PC-3 (cell line): ENCODE data around the gene SIL1. TPM values are rescaled to one million over a fixed set of nuclear protein-coding genes. Genes with fewer than 3 reads are reported as not detected.
A peak's percentile ranks its signal among the peaks of the same experiment; 100 is the strongest.

Experiments
- ATAC-seq: fragments of 200-7000 bp; cut with Tn5 transposase; 2 replicates; pipeline ENCODE4 v1.9.1; 2020; ENCODE audit warnings: mild to moderate bottlenecking, moderate library complexity
- BruUV-seq: library from RNA; stranded (reverse); fragments of 400-500 nt; replicated peaks from 2 replicates; lab custom pipeline; 2021; lab: Mats Ljungman, UMichigan
- CTCF ChIA-PET: fragments of 300-600 bp; sonication (Branson Sonifier 250); formaldehyde crosslinking; loops from one replicate; lab custom pipeline; 2022; ENCODE audit warnings: antibody characterized with exemption; lab: Charles Lee
- POLR2A ChIA-PET: fragments of 300-600 bp; sonication (Branson Sonifier 250); formaldehyde crosslinking; loops from one replicate; lab custom pipeline; 2022; ENCODE audit warnings: antibody characterized with exemption; ENCODE audit not compliant: unreplicated experiment; lab: Charles Lee
- DNase-seq: peaks from one replicate; pipeline ENCODE4 v3.0.0-alpha.2; 2015
- H2AFZ ChIP-seq: fragments of 300-600 bp; sonication (generic); 2 replicates; pipeline ENCODE4 v1.6.0; 2016; ENCODE audit warnings: antibody characterized with exemption, low read length
- H3F3A ChIP-seq: fragments of 300-600 bp; sonication (generic); one replicate; pipeline ENCODE4 v1.6.0; 2017; ENCODE audit warnings: antibody characterized with exemption, low read length, control low read depth, mild to moderate bottlenecking; ENCODE audit not compliant: unreplicated experiment
- H3K27ac ChIP-seq: fragments of 300-600 bp; sonication (generic); 2 replicates; pipeline ENCODE4 v1.5.1; 2016; ENCODE audit warnings: mild to moderate bottlenecking, low read length
- H3K27me3 ChIP-seq: fragments of 300-600 bp; sonication (generic); 2 replicates; pipeline ENCODE4 v1.6.1; 2016; ENCODE audit warnings: low read length, mixed read lengths
- H3K36me3 ChIP-seq: fragments of 300-600 bp; sonication (generic); 2 replicates; pipeline ENCODE4 v1.6.1; 2016; ENCODE audit warnings: low read depth, mixed run types, low read length, mixed read lengths
- H3K4me1 ChIP-seq: fragments of 300-600 bp; sonication (generic); 2 replicates; pipeline ENCODE4 v1.5.1; 2016; ENCODE audit warnings: low read length; ENCODE audit not compliant: insufficient read depth
- H3K4me2 ChIP-seq: fragments of 300-600 bp; sonication (generic); 2 replicates; pipeline ENCODE4 v1.6.0; 2016; ENCODE audit warnings: low read length
- H3K4me3 ChIP-seq: fragments of 300-600 bp; sonication (generic); 2 replicates; pipeline ENCODE4 v1.5.1; 2016; ENCODE audit warnings: mild to moderate bottlenecking, low read length, mixed read lengths
- H3K79me2 ChIP-seq: fragments of 300-600 bp; sonication (generic); 2 replicates; pipeline ENCODE4 v1.6.1; 2017; ENCODE audit warnings: low read length, mixed read lengths
- H3K9ac ChIP-seq: fragments of 300-600 bp; sonication (generic); 2 replicates; pipeline ENCODE4 v1.6.0; 2016; ENCODE audit warnings: mild to moderate bottlenecking, low read length
- H3K9me2 ChIP-seq: fragments of 300-600 bp; sonication (generic); replicated peaks from 2 replicates; pipeline ENCODE4 v1.6.1; 2016; ENCODE audit warnings: mixed run types, low read length, mixed read lengths
- H3K9me3 ChIP-seq: fragments of 300-600 bp; sonication (generic); 2 replicates; pipeline ENCODE4 v1.6.1; 2016; ENCODE audit warnings: low read length, mixed read lengths
- H4K20me1 ChIP-seq: fragments of 300-600 bp; sonication (generic); 2 replicates; pipeline ENCODE4 v1.6.1; 2016; ENCODE audit warnings: low read length, mixed read lengths
- EZH2 ChIP-seq: fragments of 300-600 bp; sonication (generic); IDR thresholded peaks from one replicate; pipeline ENCODE4 v1.6.1; 2017; ENCODE audit warnings: antibody characterized with exemption, mild to moderate bottlenecking, low read length; ENCODE audit not compliant: unreplicated experiment
- EZH2phosphoT487 ChIP-seq: fragments of 300-600 bp; sonication (generic); IDR thresholded peaks from 2 replicates; pipeline ENCODE4 v1.6.1; 2018; ENCODE audit warnings: mild to moderate bottlenecking, antibody characterized with exemption, low read length, borderline replicate concordance
- intact Hi-C: fragments of 100-400 bp; cut with micrococcal nuclease; formaldehyde crosslinking; loops from 2 replicates; pipeline ENCODE4 v1.9.0; 2023
- total RNA-seq: library from RNA; depleted of rRNA; stranded (reverse); fragments of >200 nt; gene quantifications from 2 replicates; pipeline ENCODE4 v1.2.3, GENCODE V29; 2014
- TF ChIP-seq, protein P1 (sequence below): fragments of 300-600 bp; sonication (generic); conservative IDR thresholded peaks from 2 replicates; pipeline ENCODE4 v1.5.1; 2017; ENCODE audit warnings: antibody characterized with exemption, low read depth, mild to moderate bottlenecking, low read length

The SIL1 gene
- total RNA-seq, 1 experiment from 2014 or later, result 7.9 TPM

DNA sequence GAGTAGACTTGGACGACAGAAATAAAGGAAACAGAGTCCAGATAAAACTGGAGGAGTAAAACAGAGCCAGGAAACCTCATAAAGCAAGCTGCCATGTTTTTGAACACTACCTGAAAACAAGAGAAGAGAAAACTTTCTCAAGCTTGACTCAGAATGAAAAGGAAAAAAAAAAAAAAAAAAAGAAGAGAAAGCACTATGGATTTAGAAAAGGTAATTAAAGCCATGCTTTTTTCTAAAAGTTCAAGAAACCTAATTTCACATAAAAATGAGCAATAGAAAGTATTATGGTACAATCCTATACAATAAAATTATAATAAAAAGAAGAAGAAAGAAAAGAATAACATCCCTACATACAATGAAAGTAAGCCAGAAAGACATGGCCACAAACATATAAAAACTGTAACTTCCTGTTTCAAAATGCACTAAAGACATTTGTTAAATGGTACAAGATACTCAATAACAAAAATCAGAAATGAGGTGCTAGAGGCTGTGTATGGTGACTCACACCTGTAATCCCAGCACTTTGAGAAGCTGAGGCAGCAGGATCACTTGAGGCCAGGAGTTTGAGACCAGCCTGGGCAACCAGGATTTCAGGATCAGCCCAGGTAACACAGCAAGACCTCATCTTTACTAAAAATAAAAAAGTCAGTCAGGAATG, 129.5 kb downstream of the SIL1 start:
- Histone ChIP-seq H4K20me1 (no peaks in the 10 kb centered on the region), H3K27ac (no peak overlapping the region), H3K36me3 (no peaks in the 10 kb centered on the region), H3K9me3 (no peaks in the 10 kb centered on the region), H3K27me3 (no peaks in the 10 kb centered on the region), H2AFZ (no peak overlapping the region), H3F3A (no peaks in the 10 kb centered on the region), H3K9ac (no peak overlapping the region), H3K4me1 (peaks cover 18% of the 10 kb centered on the region), H3K9me2 (no peaks in the 10 kb centered on the region), H3K4me3 (no peak overlapping the region), H3K79me2 (no peaks in the 10 kb centered on the region), H3K4me2 (no peak overlapping the region)
- DNase-seq, result no peak
- no peak for ATAC-seq
- ChIA-PET CTCF (no interaction called here), POLR2A (no interaction called here)
- TF ChIP-seq, protein P1, sequence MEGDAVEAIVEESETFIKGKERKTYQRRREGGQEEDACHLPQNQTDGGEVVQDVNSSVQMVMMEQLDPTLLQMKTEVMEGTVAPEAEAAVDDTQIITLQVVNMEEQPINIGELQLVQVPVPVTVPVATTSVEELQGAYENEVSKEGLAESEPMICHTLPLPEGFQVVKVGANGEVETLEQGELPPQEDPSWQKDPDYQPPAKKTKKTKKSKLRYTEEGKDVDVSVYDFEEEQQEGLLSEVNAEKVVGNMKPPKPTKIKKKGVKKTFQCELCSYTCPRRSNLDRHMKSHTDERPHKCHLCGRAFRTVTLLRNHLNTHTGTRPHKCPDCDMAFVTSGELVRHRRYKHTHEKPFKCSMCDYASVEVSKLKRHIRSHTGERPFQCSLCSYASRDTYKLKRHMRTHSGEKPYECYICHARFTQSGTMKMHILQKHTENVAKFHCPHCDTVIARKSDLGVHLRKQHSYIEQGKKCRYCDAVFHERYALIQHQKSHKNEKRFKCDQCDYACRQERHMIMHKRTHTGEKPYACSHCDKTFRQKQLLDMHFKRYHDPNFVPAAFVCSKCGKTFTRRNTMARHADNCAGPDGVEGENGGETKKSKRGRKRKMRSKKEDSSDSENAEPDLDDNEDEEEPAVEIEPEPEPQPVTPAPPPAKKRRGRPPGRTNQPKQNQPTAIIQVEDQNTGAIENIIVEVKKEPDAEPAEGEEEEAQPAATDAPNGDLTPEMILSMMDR, result no peak
- no peak for TF ChIP-seq EZH2
- TF ChIP-seq EZH2phosphoT487, result no peak
- no TSS peak for BruUV-seq
- intact Hi-C loops, result no loop called here

- H3K4me1 ChIP-seq, result peaks cover 18% of the 10 kb centered on the region
- H4K20me1 ChIP-seq, result no peaks in the 10 kb centered on the region
- intact Hi-C loops, result no loop called here
- ChIA-PET POLR2A (no interaction called here), CTCF (no interaction called here)
- H3K9ac ChIP-seq, result no peak overlapping the region
- no peaks in the 10 kb centered on the region for H3K79me2 ChIP-seq
- no peaks in the 10 kb centered on the region for H3K27me3 ChIP-seq
- DNase-seq (no peak), ATAC-seq (no peak)
- H3K4me2 ChIP-seq, result no peak overlapping the region
- no peaks in the 10 kb centered on the region for H3K9me2 ChIP-seq
- H3F3A ChIP-seq, result no peaks in the 10 kb centered on the region
- no peak overlapping the region for H3K27ac ChIP-seq
- TF ChIP-seq EZH2phosphoT487, result no peak
- TF ChIP-seq, protein P1, result no peak
- no peak for TF ChIP-seq EZH2
- no peak overlapping the region for H2AFZ ChIP-seq
- H3K36me3 ChIP-seq, result no peaks in the 10 kb centered on the region
- H3K4me3 ChIP-seq, result no peak overlapping the region
- no peaks in the 10 kb centered on the region for H3K9me3 ChIP-seq
- BruUV-seq, result no TSS peak
Measured at GRCh38 chr5:139068060-139068459, 130.1 kb downstream of the SIL1 start.

- H3K79me2 ChIP-seq, result no peaks in the 10 kb centered on the region
- intact Hi-C loops, result no loop called here
- 0 out of 2 replicates have a peak overlapping the region, but pooled peaks have one; percentile 20 for H3K27ac ChIP-seq
- no peaks in the 10 kb centered on the region for H3K9me3 ChIP-seq
- no peaks in the 10 kb centered on the region for H4K20me1 ChIP-seq
- H3K4me3 ChIP-seq, result no peak overlapping the region
- peak overlapping the region; percentile 64 for H3K4me2 ChIP-seq
- DNase-seq, result peak; percentile 22
- peaks cover 28% of the 10 kb centered on the region for H3K4me1 ChIP-seq
- ChIA-PET CTCF (no interaction called here), POLR2A (interaction anchor here (0.5 kb wide), 1 partner anchor 197 kb away, joined by 3 read pairs; no protein-coding TSS in a partner anchor)
- H3K9ac ChIP-seq, result no peak overlapping the region
- ATAC-seq, result peak; percentile 54
- H3F3A ChIP-seq, result no peaks in the 10 kb centered on the region
- TF ChIP-seq, protein P1, result no peak
- no peak for TF ChIP-seq EZH2
- no peak for TF ChIP-seq EZH2phosphoT487
- no peaks in the 10 kb centered on the region for H3K36me3 ChIP-seq
- no peak overlapping the region for H2AFZ ChIP-seq
- H3K9me2 ChIP-seq, result no peaks in the 10 kb centered on the region
- no peaks in the 10 kb centered on the region for H3K27me3 ChIP-seq
- no TSS peak for BruUV-seq
Measured at GRCh38 chr5:139065306-139065705, 132.9 kb downstream of the SIL1 start.
